Adrenal gland (tissue), 5 donors: ENCODE data around the gene CEP250.

ENCODE experiments used
- CTCF ChIP-seq, 6 experiments: fragments of 450-650 bp in 4 of 6; fragments of 200-600 bp in 2 of 6; sonication (generic) in 1 of 6; IDR thresholded peaks; 1 replicate in 5 of 6; 2 replicates in 1 of 6; pipeline versions ENCODE4 v1.5.1 to v1.8.0; 2016 to 2021; ENCODE audit warnings: antibody characterized with exemption in 6 of 6, mild to moderate bottlenecking in 2 of 6, moderate library complexity in 1 of 6
- POLR2A ChIP-seq, 2 donors: fragments of 450-650 bp; IDR thresholded peaks; one replicate each; pipeline ENCODE4 v1.6.1; 2017; ENCODE audit warnings: antibody characterized with exemption in 2 of 2, mild to moderate bottlenecking in 2 of 2, moderate library complexity in 1 of 2
- donor health status: DM: no; HTN: no; CAD: no.

- TF ChIP-seq CTCF (IDR thresholded peaks at IDR 0.05) = no peak
- TF ChIP-seq POLR2A (IDR thresholded peaks at IDR 0.05) = no peak
Measured at GRCh38 chr20:35405775-35406174, 49.6 kb upstream of the CEP250 start.
